8988T (cell line): Measurements from ENCODE around the gene TTC19.
"Not testable (repeated sequence)": the region's sequence is repeated elsewhere in the genome, so short reads cannot be mapped to it uniquely, and the experiment has no call there.

Experiments used
- DNase-seq: peaks from one replicate; pipeline ENCODE4 v3.0.0; 2011

Gene TTC19

DNA sequence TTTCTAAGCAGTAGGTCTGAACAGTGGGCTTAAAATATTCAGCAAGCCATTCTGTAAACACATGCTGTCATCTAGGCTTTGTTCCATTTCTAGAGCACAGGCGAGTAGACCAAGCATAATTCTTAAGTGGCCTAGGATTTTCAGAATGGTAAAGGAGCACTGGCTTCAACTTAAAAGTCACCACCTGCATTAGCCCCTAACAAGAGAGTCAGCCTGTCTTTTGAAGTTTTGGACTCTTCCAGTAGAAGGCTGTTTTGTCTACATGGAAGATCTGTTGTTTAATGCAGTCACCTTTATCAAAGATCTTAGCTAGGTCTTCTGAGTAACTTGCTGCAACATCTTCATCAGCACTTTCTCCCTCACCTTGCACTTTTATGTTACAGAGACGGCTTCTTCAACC, 36.6 kb downstream of the TTC19 start:
- no peak for DNase-seq

DNA sequence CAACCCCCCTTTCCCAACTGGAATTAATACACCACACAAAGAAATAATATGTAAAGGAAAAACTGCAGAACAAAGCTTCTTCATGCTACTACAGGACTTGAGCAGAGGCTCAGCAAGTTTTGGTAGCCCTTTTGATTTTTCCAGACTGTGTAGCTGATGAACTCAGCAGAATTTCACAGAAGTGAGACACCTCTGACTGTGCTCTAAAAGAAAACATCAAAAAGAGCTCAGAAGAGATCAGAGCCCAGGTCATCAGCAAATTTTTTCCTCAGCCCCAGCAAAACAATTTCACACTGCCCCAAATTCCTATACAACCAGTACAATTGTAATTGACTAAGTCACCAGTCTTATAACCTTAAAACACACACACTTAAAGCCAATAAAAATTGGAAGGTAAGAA, 38.0 kb downstream of the TTC19 start:
- DNase-seq, result no peak

DNA sequence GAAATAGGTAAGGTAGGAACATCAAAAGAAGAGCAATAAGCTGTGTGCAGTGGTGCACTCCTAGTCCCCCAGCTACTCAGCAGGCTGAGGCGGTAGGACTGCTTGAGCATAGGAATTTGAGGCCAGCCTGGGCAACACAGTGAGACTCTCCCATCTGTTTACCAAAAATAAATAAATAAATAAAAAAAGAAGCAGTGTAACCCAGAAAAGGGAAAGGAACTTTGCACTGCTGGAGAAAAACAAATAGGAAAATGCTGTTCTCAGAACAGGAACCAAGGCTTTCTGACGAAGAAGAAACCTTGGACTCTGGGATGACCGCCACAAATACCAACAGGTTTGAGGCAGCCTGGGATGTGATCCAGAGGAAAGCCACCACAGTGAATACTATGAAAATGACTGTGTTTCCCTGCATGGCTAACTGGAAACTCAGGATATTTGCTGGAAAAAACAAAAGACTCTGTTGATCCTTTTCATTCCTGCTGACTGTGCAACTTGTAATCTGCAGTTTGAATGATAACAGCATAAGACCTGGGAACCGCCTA, 41.2 kb downstream of the TTC19 start:
- DNase-seq, result no peak

DNA sequence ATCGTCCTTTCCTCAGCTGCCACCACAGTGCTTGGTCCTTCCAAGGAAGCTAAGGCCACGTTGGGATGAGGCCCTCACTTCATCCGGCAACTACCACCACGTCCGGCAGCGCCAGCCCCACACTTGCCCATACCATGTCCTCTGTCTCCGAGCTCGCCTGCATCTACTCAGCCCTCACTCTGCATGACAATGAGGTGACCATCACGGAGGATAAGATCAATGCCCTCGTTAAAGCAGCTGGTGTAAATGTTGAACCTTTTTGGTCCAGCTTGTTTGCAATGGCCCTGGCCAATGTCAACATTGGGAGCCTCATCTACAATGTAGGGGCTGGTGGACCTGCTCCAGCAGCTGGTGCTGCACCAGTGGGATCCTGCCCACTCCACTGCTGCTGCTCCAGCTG, 44.9 kb downstream of the TTC19 start:
- no peak for DNase-seq

DNA sequence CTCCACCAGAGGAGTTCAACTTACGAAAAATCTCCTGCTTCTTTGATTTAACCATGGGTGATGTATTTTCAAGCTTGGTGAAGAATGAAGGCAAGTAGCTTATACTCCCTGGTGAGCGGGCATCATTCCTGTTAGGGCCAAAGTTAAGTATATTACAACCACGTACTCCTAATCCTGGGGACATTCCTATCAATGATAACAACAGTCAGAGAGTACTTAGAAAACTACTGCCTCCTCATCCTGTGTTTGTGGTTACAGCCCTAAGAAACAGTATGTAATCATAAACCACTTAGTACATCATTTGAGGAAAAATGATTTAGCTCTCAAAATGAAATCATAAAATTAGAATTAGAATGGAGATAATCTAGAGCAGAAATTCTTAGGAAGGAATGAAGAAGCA, 47.3 kb downstream of the TTC19 start:
- no peak for DNase-seq

DNA sequence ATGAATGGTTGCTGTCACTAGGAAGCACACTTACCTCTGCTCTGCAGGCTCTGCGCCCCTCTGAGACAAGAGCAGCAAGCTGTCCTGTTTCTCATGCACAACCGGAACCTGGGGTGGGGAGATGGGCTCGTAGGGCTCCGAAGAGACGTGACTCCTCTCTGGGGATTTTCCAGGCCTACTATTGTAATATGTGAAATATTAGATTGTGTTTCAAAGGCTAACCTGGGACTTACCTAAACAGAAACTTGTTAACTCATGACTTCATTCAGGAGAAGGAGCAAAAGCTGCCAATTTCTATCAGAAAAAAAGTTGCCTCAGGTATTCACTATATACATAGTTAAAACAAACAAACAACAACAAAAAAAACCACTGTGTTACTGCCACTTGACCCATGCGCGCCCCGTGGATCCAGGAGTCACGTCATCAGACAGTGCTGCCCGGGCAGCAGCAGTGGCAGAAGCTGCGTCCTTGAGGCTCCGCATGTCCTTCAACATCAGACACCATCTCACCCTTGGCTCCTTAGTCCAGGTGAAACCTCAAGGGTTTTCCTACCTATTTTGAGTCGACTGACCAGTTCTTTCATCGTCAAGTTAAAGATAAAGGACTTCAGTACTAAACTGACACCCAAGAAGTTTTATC, 49.3 kb downstream of the TTC19 start:
- DNase-seq, result no peak

DNA sequence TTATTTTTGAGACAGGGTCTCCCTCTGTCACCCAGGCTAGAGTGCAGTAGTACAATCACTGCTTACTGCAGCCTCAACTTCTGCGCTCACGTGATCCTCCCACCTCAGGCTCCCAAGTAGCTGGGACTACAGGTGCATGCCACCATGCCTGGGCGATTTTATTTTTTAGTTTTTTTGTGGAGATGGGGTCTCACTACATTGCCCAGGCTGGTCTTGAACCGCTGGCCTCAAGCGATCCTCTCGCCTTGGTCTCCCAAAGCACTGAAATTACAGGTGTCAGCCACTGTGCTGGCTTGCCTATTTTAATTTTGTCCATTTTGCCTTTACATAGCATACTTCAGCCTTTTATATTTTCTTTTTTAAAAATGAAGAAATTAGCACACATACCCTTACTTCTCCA, 51.2 kb downstream of the TTC19 start:
- DNase-seq, result no peak

DNA sequence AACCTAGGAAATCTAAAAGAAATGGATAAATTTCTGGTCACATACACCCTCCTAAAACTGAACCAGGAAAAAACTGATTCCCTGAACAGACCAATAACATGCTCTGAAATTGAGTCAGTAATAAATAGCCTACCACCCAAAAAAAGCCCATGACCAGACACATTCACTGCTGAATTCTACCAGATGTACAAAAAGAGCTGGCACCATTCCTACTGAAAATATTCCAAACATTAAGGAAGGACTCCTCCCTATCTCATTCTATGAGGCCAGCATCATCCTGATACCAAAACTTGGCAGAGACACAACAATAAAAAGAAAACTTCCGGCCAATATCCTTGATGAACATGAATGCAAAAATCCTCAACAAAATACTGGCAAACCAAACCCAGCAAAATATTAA, 52.9 kb downstream of the TTC19 start:
- DNase-seq, result no peak

DNA sequence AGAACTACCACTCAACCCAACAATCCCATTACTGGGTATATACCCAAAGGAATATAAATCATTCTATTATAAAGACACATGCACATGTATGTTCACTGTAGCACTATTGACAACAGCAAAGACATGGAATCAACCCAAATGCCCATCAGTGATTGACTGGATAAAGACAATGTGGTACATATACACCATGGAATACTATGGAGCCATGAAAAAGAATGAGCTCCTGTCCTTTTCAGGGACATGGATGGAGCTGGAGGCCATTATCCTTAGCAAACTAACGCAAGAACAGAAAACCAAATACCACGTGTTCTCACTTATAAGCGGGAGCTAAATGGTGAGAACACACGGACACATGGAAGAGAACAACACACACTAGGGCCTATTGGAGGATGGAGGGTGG, 55.5 kb downstream of the TTC19 start:
- DNase-seq, result not testable (repeated sequence)

DNA sequence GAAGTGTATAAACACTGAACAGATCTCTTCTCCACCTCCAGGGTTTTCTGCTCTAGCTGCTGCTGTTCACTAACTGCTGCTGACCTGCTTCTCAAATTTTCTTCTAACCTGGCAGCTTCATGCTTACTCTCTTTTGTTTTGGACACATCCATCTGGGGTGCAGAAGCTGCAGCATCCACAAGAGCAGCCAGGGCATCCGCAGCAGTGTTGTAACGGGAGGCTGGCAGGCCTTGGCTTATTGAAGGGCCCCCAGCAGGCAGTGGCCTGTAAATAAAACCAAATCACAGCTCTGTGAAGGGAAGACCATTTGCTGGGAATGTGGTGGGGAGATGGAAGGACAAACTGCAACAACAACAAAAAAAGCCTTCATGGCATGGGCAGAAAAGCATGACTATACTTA, 62.0 kb downstream of the TTC19 start:
- no peak for DNase-seq

DNA sequence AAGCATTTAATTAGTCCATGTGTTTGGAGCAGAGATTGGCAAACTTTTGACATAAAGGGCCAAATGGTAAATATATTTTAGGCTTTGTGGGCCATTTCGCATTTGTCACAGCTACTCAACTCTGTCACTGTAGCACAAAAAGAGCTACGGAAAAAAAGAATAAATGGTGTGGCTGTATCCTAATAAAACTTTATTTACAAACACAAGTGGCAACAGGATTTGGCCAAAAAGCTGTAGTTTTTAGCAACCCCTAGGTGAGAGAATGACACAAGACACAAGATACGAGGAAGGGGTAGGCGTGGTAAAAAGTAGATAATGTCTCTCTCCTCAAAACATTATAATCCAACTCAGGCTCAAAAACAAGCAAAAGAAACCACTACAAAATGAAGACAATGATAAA, 66.5 kb downstream of the TTC19 start:
- no peak for DNase-seq

DNA sequence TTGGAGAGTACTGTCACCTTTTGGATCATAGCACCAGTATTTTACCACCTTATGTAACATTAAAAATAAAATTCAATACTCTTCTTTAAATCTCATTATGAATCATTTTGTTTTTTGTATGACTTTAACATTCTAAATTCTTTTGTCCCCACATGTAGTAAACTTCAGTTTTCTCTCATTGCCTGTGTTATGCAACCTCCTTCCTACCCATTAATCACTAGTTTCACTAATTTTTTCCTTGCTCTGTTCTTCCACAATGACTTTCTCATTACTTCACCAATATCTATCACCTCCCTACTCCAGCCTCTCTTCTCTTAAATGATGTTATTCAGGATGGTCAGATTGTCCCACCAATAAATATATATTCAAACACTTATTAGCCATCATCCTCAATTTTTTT, 68.7 kb downstream of the TTC19 start:
- DNase-seq, result no peak

DNA sequence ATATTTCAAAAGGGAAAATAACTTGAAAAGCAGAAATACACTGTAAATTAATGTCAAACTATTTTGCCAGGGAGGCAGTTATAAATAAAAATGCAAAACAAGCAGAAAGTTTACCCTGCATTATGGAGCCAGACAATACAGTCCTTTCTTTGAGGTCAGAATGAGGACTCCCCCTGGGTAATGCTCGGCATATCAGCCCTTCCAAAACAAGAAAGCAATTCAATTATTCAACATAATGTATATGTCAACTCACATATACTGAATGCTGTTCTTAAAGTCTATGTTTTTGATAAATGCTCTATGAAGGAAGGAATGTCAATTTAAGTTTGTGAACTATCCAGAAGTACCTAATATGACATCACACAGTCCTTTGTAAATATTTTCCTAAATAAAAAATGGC, 72.4 kb downstream of the TTC19 start:
- no peak for DNase-seq

DNA sequence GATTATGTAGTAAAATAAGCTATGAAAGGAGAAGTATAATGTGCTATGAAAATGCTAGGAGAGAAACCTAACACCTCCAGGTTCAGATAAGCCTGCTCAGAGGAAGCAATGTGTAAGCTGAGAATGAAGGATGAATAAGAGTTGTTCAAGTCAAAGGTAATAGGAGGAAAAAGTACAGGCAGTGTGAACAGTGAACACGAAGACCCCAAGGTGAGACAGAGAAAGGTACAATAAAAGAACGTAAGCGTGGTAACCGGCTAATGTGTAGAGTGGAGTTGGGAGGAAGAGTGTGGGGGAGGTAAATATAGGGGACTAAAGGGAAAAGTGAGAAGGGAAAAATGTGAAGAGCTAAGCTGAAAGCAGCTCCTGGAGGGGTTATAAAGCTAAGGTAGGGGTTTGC, 74.2 kb downstream of the TTC19 start:
- DNase-seq, result no peak

DNA sequence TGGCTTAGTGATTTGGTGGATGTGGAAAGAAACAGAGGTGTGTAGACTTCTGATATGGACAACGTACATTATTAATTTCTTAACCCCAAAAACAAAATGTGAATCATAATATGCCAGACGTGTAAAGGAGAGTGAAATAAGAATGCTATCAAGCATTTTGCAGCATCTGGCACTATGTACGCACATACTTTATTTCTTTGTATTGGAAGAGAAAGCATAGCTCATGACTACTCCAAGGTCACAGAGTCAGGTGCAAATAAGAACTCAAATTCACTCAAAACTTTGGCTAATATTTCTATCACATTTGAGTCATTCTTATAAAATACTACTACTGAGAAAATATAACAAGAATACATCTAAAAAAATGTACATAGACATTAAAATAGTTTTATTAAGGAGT, 74.8 kb downstream of the TTC19 start:
- no peak for DNase-seq

DNA sequence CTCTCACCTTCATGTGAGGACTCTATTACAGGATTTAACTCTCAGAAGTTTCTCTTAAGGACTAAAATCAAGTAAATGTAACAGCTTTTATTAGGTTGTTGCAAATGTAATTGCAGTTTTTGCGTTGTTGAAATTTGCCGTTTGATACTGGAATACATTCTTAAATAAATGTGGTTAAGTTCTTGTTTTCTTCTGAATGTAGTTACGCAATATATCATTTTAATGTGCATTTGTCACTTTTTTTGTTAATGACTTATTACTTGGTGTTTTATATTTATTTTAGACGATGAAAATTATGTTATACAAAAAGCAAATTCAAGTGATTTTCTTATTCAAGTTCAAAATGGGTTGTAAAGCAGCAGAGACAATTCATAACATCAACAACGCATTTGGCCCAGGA, 76.3 kb downstream of the TTC19 start:
- DNase-seq, result no peak
